ENCODE measurements around the gene PODXL2. TPM values are rescaled to one million over a fixed set of nuclear protein-coding genes. Genes with fewer than 3 reads are reported as not detected.

Gene PODXL2
- total RNA-seq, 2 donors from 2014 or later, result 8.3 to 14.2 TPM

DNA sequence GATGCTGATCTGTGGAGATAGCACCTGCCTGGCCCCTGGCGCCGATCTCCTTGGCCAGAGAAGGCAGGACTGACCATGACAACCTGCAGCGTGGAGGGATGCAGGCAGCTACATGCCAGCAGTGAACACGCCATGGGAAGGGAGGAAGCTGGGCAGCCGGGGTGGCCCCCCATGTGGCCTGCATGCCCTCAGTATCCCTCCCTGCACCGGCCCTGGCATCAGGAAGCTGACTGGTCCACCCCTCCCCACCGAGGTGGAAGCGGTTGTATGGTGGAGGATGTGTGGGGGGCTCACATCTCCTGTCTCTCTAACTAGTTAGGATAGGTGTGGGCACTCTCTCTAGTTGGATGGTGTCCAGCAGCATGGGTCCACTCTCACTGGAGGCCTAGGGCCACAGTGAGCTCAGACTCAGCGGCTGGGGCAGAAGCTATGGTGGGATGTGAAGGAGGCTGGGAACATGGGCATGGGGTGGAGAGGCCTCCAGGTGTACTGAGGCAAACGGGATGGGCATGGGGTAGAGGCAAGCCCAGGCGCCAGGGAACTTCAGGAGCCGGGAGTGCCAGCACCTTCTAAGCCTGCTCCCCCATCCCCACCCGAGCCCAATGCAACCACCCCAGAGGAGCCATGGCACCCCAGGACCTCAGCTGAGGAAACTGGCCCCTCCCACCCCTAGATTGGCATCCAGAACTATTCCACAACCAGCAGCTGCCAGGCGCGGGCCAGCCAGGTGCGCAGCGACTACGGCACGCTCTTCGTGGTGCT lies 42.0 kb downstream of the PODXL2 start:
- DNase-seq (no peak), ATAC-seq (no peak)
- no peak overlapping the region for H3K4me3 ChIP-seq
- H3K36me3 ChIP-seq (replicated peaks in 1 of 2; ENCODE audit: insufficient read depth in 1 of 2, low read depth in 2 of 2), result no peaks in the 10 kb centered on the region
- intact Hi-C loops (cut with DNase I), result no loop called here
- TF ChIP-seq POLR2A (IDR thresholded peaks at IDR 0.05), result no peak
- TF ChIP-seq, protein P1, sequence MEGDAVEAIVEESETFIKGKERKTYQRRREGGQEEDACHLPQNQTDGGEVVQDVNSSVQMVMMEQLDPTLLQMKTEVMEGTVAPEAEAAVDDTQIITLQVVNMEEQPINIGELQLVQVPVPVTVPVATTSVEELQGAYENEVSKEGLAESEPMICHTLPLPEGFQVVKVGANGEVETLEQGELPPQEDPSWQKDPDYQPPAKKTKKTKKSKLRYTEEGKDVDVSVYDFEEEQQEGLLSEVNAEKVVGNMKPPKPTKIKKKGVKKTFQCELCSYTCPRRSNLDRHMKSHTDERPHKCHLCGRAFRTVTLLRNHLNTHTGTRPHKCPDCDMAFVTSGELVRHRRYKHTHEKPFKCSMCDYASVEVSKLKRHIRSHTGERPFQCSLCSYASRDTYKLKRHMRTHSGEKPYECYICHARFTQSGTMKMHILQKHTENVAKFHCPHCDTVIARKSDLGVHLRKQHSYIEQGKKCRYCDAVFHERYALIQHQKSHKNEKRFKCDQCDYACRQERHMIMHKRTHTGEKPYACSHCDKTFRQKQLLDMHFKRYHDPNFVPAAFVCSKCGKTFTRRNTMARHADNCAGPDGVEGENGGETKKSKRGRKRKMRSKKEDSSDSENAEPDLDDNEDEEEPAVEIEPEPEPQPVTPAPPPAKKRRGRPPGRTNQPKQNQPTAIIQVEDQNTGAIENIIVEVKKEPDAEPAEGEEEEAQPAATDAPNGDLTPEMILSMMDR (IDR thresholded peaks at IDR 0.05), result no peak
- H3K27ac ChIP-seq, result no peak overlapping the region
- H3K4me1 ChIP-seq, result peaks cover 22% of the 10 kb centered on the region
- H3K9me3 ChIP-seq, result no peaks in the 10 kb centered on the region
- H3K27me3 ChIP-seq, result no peaks in the 10 kb centered on the region
- WGBS, 2 donors, result 92 to 95% methylated on average over 8 to 17 of the region's 20 CpGs

DNA sequence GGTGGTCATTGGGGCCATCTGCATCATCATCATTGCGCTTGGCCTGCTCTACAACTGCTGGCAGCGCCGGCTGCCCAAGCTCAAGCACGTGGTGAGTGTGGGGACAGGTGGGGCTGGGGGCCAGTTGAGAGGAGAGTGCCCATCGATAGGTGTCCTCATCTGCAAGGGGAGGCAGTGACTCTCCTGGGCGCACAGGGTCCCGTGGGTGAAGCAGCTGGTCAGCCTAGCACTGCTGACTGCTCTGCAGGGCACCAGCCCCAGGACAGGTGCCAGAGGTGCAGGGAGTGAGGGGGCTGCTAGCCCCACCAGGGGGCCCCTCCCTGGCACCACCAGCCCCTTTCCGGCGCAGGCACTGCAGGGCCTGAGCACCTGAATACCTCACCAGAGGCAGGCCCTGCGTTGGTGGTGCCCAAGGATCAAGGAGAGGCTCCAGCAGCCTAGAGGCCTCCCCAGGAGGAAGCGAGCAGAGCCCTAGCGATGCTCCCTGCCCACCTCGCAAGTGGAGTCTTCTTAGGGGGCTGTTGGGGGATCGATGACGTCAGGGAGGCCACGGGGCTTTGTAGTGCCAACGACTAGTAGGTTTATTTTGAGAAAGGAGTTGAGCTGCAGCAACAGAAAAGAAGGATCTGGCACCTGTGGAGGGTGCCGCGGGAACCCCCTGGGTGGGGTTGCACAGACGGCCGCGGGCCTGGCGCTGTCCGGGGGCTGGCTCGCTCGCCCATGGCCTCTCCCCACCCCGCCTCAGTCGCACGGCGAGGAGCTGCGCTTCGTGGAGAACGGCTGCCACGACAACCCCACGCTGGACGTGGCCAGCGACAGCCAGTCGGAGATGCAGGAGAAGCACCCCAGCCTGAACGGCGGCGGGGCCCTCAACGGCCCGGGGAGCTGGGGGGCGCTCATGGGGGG lies 42.8 kb downstream of the PODXL2 start:
- intact Hi-C loops (cut with DNase I), result no loop called here
- 14 to 67% methylated on average over 3 to 40 of the region's 44 CpGs for WGBS, 2 donors
- Histone ChIP-seq H3K27ac (peak overlapping the region; percentile 33 to 91 (median 82)), H3K27me3 (no peaks in the 10 kb centered on the region), H3K4me1 (peaks cover 22% of the 10 kb centered on the region), H3K4me3 (peak overlapping the region; percentile 86 to 94), H3K9me3 (no peaks in the 10 kb centered on the region), H3K36me3 (replicated peaks in 1 of 2; ENCODE audit: insufficient read depth in 1 of 2, low read depth in 2 of 2) (no peaks in the 10 kb centered on the region)
- ATAC-seq (peak; percentile 22), DNase-seq (peak in 3 of 4 donors; percentile 27 to 36 (median 34))
- TF ChIP-seq, protein P1 (IDR thresholded peaks at IDR 0.05), result no peak
- TF ChIP-seq POLR2A (IDR thresholded peaks at IDR 0.05), result no peak

DNA sequence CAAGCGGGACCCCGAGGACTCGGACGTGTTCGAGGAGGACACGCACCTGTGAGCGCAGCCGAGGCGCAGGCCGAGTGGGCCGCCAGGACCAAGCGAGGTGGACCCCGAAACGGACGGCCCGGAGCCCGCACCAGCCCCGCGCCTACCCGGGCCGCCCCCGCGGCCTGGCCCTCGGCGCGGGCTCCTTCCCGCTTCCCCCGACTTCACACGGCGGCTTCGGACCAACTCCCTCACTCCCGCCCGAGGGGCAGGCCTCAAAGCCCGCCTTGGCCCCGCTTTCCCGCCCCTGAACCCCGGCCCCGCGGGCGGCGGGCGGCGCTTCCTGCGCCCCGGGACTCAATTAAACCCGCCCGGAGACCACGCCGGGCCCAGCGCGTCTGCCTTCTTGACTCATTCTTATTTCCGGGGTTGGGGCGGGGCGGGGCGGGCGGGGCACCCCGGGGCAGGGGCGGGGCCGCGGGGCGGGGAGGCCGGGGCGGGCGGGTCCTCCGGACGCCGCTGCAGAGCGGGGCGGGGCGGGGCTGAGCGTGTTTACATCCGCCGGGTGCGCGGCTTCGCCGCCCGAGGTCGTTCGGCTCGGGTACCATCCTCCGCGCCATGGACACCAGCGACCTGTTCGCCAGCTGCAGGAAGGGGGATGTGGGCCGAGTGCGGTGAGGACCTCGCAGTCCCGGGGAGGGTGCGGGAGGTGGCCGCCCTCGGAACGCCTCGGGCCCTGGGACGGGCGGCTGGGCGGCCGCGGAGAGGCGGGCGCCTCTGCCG lies 43.6 kb downstream of the PODXL2 start, which contains the start of gene ABTB1:
TSS of gene ABTB1 (plus strand) at position 524 of the 762 bp plus-strand sequence. CDS start at position 598, 74 bp downstream.
- Histone ChIP-seq H3K27ac (peak within 1 kb of the TSS; percentile 33 to 91 (median 82)), H3K36me3 (replicated peaks in 1 of 2; ENCODE audit: insufficient read depth in 1 of 2, low read depth in 2 of 2) (peaks cover 0 to under 1% of the 10 kb centered on the region in 2 donors), H3K27me3 (no peaks in the 10 kb centered on the region), H3K4me3 (peak within 1 kb of the TSS; percentile 86 to 94), H3K4me1 (peaks cover 22% of the 10 kb centered on the region), H3K9me3 (no peaks in the 10 kb centered on the region)
- peak; percentile 86 to 91 (median 90) for DNase-seq
- 0 to 1% methylated on average over 2 to 63 of the region's 102 CpGs for WGBS, 2 donors
- TF ChIP-seq, protein P1 (IDR thresholded peaks at IDR 0.05), result no peak
- TF ChIP-seq POLR2A (IDR thresholded peaks at IDR 0.05), result peak; percentile 74 to 86 (median 80)
- intact Hi-C loops (cut with DNase I), result no loop called here
- peak; percentile 91 for ATAC-seq

DNA sequence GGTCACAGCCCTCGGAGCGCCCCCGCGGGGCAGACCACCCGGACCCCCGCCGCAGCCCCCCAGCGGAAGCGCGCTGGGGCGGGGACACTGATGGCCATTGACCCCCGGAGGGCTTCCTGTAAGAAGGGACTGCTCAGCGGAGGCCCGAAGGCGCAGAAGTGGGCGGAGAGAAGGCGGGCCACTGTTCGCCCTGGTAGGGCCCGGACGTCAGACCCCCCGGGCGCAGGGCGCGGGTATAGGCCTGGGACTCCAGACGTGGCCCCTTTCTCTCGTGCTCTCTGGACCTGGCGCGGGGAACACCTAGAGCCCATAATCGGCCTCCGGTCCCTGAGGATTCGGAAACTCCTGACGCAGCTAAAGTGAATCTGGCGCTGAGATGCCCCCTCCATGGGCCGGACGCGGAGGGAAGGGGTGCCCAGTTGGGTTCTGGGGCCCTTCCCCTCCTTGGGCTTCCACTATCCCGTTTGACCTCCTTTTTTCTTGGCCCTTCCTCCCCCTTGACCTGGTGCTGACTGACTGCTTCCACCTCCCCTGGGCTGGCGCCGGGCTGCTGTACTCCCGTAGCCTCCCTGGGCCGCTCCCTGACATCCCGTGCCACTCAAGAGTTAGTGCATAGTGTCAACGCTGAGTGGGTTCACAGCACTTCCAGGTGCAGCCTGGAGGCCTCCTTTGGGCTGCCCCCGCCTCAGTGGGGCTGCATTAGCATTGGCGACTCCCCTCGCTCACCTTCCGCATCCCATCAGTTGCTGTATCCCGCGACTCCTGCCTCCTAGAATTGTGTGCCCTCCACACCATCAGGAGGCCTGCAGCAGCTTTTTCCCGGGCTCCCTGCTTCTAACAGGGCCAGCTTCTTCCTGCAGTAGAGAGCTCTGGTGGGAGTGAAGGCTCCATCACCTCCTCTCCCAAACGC lies 44.5 kb downstream of the PODXL2 start:
- H3K9me3 ChIP-seq, result no peaks in the 10 kb centered on the region
- no peaks in the 10 kb centered on the region for H3K27me3 ChIP-seq
- TF ChIP-seq POLR2A (IDR thresholded peaks at IDR 0.05), result peak in 1 of 3 donors; percentile 31
- TF ChIP-seq, protein P1 (IDR thresholded peaks at IDR 0.05), result no peak
- H3K4me3 ChIP-seq, result peak overlapping the region; percentile 71 to 86
- peaks cover 22% of the 10 kb centered on the region for H3K4me1 ChIP-seq
- peak; percentile 44 for ATAC-seq
- peak overlapping the region in 3 of 4 donors; percentile 40 to 91 (median 56) for H3K27ac ChIP-seq
- peaks cover 0 to 2% of the 10 kb centered on the region in 2 donors for H3K36me3 ChIP-seq (replicated peaks in 1 of 2; ENCODE audit: insufficient read depth in 1 of 2, low read depth in 2 of 2)
- DNase-seq, result peak; percentile 53 to 65 (median 62)
- intact Hi-C loops (cut with DNase I), result no loop called here
- WGBS, 2 donors, result 8 to 14% methylated on average over 8 to 50 of the region's 51 CpGs
